Measurements from ENCODE around the gene IL6. TPM values are rescaled to one million over a fixed set of nuclear protein-coding genes. Genes with fewer than 3 reads are reported as not detected.

Gene IL6
- total RNA-seq, 1 donor from 2014 or later = 0.60 TPM

DNA sequence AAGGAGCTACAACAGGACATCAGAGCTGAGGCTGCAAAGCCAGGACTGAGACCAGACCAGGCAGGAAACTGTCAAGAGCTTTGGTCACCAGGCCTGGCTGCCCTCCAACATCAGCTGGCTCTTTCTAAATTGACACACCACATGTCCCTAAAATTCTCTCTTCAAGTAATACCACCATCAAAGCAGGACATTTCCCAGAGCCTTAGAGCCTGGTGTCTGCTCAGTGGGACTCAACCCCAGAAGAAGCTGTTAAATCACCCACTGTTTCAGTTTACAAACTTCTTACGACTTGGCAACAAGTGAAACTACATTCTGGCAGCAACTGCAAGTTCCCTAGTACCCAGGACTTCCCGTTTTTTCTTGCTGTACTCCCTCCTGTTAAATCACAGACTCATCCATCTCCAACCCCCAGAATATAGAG, 3.8 kb upstream of the IL6 start:
- intact Hi-C loops (cut with DNase I) = loop anchor here (10.0 kb wide), 1 partner anchor 132 kb away; no protein-coding TSS in a partner anchor
- peak; percentile 80 for DNase-seq (ENCODE audit: missing footprints)
- ATAC-seq = peak; percentile 26

DNA sequence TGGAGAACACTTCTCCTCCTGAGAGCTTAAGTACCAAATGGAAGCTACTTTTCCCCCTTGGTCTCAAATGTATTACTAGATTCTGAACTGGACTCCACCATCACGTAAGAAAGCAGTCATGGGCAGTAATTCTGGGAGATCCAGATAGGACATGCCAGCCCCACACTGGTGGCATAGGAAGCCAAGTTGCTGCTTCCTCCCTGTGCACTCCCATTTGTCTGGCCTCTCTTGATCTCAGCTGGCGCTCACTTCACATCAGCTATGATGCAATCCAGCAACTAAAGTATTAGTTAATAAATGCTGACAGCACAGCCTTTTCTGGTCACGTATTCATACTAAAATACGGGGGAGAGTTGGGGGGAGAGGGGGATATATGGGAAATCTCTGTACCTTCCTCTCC, 3.4 kb upstream of the IL6 start:
- intact Hi-C loops (cut with DNase I) = loop anchor here (10.0 kb wide), 1 partner anchor 131 kb away; no protein-coding TSS in a partner anchor
- no peak for ATAC-seq
- DNase-seq (ENCODE audit: missing footprints) = no peak

DNA sequence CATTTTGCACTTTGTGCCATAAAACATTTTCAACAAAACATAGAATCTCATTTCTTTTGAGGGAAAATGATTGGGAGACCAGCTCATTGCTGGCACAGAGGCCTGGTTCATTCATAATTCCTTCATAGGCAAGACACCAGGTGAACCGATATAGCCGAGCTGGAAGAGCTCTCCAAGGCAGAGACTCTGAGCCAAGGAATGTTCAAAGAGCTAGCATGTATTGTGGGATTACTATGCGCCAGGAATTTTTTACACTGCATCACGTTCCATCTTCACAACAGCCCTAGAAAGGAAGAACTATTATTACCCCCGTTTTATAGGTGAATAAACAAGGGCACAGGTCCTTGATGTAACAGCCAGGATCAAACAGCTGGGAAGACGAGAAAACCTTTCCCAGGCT, 2.1 kb upstream of the IL6 start:
- no peak for ATAC-seq
- intact Hi-C loops (cut with DNase I) = loop anchor here (5.0 to 10.0 kb wide), 5 partner anchors 57 to 332 kb away; no protein-coding TSS in a partner anchor
- DNase-seq (ENCODE audit: missing footprints) = no peak

DNA sequence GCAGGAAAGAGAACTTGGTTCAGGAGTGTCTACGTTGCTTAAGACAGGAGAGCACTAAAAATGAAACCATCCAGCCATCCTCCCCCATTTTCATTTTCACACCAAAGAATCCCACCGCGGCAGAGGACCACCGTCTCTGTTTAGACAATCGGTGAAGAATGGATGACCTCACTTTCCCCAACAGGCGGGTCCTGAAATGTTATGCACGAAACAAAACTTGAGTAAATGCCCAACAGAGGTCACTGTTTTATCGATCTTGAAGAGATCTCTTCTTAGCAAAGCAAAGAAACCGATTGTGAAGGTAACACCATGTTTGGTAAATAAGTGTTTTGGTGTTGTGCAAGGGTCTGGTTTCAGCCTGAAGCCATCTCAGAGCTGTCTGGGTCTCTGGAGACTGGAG, 1.4 kb upstream of the IL6 start:
- DNase-seq (ENCODE audit: missing footprints) (no peak), ATAC-seq (no peak)
- intact Hi-C loops (cut with DNase I) = loop anchor here (5.0 to 10.0 kb wide), 5 partner anchors 57 to 332 kb away; no protein-coding TSS in a partner anchor

DNA sequence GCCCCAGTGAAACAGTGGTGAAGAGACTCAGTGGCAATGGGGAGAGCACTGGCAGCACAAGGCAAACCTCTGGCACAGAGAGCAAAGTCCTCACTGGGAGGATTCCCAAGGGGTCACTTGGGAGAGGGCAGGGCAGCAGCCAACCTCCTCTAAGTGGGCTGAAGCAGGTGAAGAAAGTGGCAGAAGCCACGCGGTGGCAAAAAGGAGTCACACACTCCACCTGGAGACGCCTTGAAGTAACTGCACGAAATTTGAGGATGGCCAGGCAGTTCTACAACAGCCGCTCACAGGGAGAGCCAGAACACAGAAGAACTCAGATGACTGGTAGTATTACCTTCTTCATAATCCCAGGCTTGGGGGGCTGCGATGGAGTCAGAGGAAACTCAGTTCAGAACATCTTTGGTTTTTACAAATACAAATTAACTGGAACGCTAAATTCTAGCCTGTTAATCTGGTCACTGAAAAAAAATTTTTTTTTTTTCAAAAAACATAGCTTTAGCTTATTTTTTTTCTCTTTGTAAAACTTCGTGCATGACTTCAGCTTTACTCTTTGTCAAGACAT, 574 bp upstream of the IL6 start:
- ATAC-seq (peak; percentile 49), DNase-seq (ENCODE audit: missing footprints) (peak; percentile 67)
- intact Hi-C loops (cut with DNase I) = loop anchor here (5.0 to 10.0 kb wide), 5 partner anchors 56 to 331 kb away; no protein-coding TSS in a partner anchor

DNA sequence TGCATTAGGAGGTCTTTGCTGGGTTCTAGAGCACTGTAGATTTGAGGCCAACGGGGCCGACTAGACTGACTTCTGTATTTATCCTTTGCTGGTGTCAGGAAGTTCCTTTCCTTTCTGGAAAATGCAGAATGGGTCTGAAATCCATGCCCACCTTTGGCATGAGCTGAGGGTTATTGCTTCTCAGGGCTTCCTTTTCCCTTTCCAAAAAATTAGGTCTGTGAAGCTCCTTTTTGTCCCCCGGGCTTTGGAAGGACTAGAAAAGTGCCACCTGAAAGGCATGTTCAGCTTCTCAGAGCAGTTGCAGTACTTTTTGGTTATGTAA, 675 bp downstream of the IL6 start:
- no peak for DNase-seq (ENCODE audit: missing footprints)

DNA sequence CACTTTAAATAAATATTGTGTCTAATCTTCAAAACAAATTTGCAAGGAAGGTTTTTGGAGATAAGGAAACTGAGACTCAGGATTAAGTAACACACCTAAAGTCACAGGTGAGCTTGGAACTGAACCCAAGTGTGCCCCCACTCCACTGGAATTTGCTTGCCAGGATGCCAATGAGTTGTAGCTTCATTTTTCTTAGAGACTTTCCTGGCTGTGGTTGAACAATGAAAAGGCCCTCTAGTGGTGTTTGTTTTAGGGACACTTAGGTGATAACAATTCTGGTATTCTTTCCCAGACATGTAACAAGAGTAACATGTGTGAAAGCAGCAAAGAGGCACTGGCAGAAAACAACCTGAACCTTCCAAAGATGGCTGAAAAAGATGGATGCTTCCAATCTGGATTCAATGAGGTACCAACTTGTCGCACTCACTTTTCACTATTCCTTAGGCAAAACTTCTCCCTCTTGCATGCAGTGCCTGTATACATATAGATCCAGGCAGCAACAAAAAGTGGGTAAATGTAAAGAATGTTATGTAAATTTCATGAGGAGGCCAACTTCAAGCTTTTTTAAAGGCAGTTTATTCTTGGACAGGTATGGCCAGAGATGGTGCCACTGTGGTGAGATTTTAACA, 1.5 kb downstream of the IL6 start:
- no peak for ATAC-seq
- intact Hi-C loops (cut with DNase I) = loop anchor here (5.0 to 10.0 kb wide), 5 partner anchors 54 to 329 kb away; no protein-coding TSS in a partner anchor

More for the DNA sequence above, 675 bp downstream of the IL6 start:
- ATAC-seq = no peak
- intact Hi-C loops (cut with DNase I) = loop anchor here (1.0 to 10.0 kb wide), 6 partner anchors 55 to 330 kb away; no protein-coding TSS in a partner anchor

DNA sequence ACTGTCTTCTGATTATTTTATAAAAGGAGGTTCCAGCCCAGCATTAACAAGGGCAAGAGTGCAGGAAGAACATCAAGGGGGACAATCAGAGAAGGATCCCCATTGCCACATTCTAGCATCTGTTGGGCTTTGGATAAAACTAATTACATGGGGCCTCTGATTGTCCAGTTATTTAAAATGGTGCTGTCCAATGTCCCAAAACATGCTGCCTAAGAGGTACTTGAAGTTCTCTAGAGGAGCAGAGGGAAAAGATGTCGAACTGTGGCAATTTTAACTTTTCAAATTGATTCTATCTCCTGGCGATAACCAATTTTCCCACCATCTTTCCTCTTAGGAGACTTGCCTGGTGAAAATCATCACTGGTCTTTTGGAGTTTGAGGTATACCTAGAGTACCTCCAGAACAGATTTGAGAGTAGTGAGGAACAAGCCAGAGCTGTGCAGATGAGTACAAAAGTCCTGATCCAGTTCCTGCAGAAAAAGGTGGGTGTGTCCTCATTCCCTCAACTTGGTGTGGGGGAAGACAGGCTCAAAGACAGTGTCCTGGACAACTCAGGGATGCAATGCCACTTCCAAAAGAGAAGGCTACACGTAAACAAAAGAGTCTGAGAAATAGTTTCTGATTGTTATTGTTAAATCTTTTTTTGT, 2.3 kb downstream of the IL6 start:
- DNase-seq (ENCODE audit: missing footprints) (no peak), ATAC-seq (no peak)
- intact Hi-C loops (cut with DNase I) = loop anchor here (5.0 to 10.0 kb wide), 5 partner anchors 53 to 328 kb away; no protein-coding TSS in a partner anchor

More for the DNA sequence above, 1.5 kb downstream of the IL6 start:
- DNase-seq (ENCODE audit: missing footprints) = no peak

DNA sequence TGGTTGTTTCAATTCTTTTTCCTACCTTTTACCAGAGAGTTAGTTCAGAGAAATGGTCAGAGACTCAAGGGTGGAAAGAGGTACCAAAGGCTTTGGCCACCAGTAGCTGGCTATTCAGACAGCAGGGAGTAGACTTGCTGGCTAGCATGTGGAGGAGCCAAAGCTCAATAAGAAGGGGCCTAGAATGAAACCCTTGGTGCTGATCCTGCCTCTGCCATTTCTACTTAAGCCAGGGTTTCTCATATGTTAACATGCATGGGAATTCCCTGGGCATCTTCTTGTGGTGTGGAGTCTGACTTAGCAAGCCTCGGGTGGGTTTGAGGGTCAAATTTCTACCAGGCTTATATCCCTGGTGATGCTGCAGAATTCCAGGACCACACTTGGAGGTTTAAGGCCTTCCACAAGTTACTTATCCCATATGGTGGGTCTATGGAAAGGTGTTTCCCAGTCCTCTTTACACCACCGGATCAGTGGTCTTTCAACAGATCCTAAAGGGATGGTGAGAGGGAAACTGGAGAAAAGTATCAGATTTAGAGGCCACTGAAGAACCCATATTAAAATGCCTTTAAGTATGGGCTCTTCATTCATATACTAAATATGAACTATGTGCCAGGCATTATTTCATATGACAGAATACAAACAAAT, 3.2 kb downstream of the IL6 start:
- DNase-seq (ENCODE audit: missing footprints) (no peak), ATAC-seq (no peak)
- intact Hi-C loops (cut with DNase I) = no loop called here

DNA sequence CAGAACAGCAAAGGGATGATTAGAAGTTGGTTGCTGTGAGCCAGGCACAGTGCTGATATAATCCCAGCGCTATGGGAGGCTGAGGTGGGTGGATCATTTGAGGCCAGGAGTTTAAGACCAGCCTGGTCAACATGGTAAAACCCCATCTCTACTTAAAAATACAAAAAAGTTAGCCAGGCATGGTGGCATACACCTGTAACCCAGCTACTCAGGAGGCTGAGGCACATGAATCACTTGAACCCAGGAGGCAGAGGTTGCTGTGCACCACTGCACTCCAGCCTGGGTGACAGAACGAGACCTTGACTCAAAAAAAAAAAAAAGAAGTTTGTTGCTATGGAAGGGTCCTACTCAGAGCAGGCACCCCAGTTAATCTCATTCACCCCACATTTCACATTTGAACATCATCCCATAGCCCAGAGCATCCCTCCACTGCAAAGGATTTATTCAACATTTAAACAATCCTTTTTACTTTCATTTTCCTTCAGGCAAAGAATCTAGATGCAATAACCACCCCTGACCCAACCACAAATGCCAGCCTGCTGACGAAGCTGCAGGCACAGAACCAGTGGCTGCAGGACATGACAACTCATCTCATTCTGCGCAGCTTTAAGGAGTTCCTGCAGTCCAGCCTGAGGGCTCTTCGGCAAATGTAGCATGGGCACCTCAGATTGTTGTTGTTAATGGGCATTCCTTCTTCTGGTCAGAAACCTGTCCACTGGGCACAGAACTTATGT, 4.1 kb downstream of the IL6 start:
- DNase-seq (ENCODE audit: missing footprints) (peak; percentile 28), ATAC-seq (no peak)
- intact Hi-C loops (cut with DNase I) = no loop called here

DNA sequence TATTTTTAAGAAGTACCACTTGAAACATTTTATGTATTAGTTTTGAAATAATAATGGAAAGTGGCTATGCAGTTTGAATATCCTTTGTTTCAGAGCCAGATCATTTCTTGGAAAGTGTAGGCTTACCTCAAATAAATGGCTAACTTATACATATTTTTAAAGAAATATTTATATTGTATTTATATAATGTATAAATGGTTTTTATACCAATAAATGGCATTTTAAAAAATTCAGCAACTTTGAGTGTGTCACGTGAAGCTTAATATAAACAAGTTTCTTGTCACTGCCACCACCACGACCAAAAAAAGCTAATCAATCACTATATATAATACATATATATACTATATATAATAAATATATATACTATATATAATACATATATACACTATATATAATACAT, 4.8 kb downstream of the IL6 start:
- DNase-seq (ENCODE audit: missing footprints) (no peak), ATAC-seq (no peak)
- intact Hi-C loops (cut with DNase I) = no loop called here

DNA sequence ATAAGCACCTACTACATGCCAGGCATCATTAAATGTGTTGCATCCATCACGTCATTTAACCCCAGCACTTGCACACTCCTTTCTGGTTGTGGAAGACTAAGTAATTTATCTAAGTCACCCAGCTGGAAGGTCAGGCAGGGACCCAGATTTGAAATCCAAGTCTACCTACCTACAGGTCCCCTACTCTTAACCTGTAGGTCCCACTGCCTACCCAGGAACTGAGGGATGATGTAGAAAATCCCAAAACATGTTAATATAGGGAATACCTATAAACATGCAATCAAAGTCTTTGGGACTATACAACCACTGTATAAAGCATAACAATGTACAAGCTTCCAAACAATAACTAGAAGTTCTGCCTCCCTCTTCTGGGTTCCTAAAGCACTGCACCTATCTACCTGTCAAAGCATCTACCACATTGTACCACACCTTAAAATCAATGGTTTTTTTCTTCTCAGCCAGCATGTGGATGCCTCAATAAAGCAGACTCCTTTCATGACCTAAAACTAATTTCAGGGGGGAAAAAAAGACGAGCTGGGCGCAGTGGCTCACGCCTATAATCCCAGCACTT, 5.6 kb downstream of the IL6 start:
- ATAC-seq = no peak
- no peak for DNase-seq (ENCODE audit: missing footprints)
- intact Hi-C loops (cut with DNase I) = no loop called here

DNA sequence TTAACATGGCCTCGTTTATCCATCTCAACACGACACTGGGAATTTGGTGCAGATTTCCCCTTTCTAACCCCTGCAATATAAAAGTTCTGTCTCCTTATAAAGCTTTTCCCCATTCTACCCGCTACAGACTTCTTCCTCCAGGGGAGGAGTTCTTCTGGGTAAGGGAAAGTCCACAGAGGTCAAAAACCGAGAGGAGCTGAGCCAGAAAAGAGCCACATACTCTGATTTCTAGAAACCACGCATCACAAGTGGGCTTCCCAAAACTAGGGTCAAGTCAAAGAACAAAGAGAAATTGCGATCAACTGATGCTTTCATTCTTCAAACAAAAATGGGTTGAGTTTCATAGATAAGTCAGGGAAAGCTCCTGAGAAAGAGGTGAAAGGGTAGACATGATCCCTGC, 6.8 kb downstream of the IL6 start:
- no peak for ATAC-seq
- intact Hi-C loops (cut with DNase I) = no loop called here
- DNase-seq (ENCODE audit: missing footprints) = no peak

DNA sequence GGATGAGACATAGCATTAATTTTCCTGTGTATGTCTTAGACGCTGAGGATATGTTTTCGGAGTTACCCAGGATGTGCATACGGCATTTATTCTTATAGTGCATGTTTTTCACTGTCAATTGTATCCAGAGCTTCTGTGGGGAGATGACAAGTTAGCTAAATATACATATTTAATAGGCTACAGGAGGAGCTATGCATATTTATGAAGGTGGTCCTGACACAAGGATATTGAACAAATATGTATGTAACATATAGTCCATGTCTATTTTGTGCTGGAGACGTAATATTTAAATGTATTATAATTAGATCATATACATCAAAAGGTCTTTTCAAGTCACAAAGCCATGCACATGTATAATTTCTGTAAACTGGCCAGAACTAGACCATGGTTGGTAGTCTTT, 16.0 kb downstream of the IL6 start:
- ATAC-seq (no peak), DNase-seq (ENCODE audit: missing footprints) (no peak)
- intact Hi-C loops (cut with DNase I) = no loop called here

DNA sequence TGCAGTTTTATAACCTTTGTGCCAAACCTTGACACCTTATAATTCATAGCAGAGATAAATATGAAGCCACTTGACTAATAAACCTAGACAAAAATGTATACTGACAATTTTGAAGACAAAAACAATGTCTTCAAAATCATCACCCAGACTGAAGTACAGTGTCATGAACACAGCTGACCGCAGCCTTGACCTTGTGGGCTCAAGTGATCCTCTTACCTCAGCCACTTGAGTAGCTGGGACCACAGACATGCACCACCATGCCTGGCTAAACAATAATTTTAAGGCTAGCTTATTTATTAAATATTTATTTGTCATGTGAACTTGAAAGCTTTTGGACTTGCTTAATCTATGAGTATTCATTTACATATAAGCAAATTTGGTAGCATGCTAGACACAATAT, 24.3 kb downstream of the IL6 start:
- ATAC-seq (no peak), DNase-seq (ENCODE audit: missing footprints) (no peak)
- intact Hi-C loops (cut with DNase I) = no loop called here

DNA sequence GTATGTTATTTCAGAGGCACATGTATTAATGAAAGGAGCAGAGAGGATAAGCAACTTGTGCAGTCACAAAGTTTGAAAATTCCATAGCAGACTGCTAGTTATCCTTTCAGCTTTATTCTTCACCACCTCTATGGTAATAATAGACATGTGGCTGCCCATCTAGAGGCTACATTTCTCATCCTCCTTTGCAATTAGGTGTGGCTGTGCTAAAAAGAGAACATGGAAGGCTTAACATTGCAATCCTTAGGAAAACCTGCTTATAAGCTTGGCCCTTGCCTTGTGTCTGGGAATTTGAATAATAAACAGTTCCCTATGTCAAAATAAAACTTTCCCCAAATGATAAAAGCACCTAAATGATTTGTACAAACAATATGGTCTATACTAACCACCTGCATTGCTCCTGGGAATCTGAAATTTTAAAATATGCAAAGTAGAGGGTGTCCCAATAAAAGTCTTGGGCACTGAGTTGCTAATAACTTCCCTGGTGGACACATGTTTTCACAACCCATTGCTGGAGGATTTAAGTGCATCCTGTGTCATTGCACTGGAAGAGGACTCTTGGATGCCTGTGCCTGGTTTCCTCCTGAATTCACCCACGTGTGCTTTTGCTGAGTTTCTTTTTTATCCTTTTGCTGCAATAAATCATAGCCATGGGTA, 30.5 kb downstream of the IL6 start:
- intact Hi-C loops (cut with DNase I) = no loop called here
- ATAC-seq (no peak), DNase-seq (ENCODE audit: missing footprints) (no peak)

DNA sequence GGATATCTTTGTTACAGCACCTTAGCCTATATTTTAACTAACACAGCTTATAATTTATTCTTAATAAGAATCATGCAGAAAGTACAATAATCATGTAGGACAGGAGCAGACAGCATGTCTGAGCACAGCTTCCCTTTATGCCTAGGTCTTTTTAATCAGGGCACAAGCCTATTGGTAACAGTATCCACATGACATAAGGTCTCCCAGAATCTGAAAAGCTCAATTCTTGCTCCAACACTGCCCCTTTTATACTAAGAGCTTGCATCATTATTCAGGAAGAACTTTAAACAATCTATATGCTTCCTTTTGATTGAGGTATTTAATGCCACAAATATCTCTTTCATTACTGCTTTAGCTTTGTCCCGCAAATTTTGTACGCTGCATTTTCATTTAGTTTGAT, 31.6 kb downstream of the IL6 start:
- no peak for DNase-seq (ENCODE audit: missing footprints)
- ATAC-seq = no peak
- intact Hi-C loops (cut with DNase I) = no loop called here

DNA sequence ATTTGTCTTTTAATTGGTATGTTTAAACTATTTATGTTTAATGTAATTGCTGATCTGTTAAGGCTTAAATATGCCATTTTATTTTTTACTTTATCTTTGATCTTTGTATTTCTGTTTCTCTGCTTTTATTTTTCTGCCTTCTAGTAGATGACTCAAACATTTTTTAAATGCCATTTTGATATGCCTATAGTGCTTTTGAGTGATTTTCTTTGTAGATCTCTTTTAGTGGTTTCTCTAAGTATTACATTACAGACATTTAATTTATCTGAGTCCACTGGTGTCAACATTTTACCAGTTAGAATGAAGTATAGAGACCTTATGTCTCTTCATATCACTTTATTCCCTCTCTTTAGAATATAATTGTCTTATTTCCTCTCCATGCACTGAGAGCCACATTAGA, 32.7 kb downstream of the IL6 start:
- DNase-seq (ENCODE audit: missing footprints) (no peak), ATAC-seq (no peak)
- intact Hi-C loops (cut with DNase I) = no loop called here
